ENCODE results near the gene ABCA7.

- no peak for TF ChIP-seq CTCF (IDR thresholded peaks at IDR 0.05)
- TF ChIP-seq POLR2A (IDR thresholded peaks at IDR 0.05) = peak in 1 of 2 donors; percentile 24
Measured at GRCh38 chr19:1028062-1028926, 11.6 kb upstream of the ABCA7 start.

All from adrenal gland (tissue), 5 donors.